Memory B cell (primary cell): ENCODE data around the gene DDX3X.
"Not testable (repeated sequence)": the region's sequence is repeated elsewhere in the genome, so short reads cannot be mapped to it uniquely, and the experiment has no call there.

ENCODE experiments used
- ATAC-seq: fragments of 150-1000 bp; cut with Tn5 transposase; 2 replicates; pipeline ENCODE4 v1.10.0; 2021; ENCODE audit warnings: low read depth, mild to moderate bottlenecking, moderate library complexity
- DNase-seq, 2 donors: peaks; one replicate each; pipeline ENCODE4 v3.0.0; 2022; ENCODE audit warnings: low spot score in 2 of 2
- H3K27ac Mint-ChIP-seq: one replicate; pipeline ENCODE4 v1.8.0; 2022; ENCODE audit warnings: mild to moderate bottlenecking, moderate library complexity, mixed read lengths
- H3K27me3 Mint-ChIP-seq: one replicate; pipeline ENCODE4 v1.8.0; 2022; ENCODE audit warnings: mixed read lengths
- H3K36me3 Mint-ChIP-seq: one replicate; pipeline ENCODE4 v1.8.0; 2022; ENCODE audit warnings: mild to moderate bottlenecking, mixed read lengths
- H3K4me1 Mint-ChIP-seq: one replicate; pipeline ENCODE4 v1.8.0; 2022; ENCODE audit warnings: mixed read lengths
- H3K4me3 Mint-ChIP-seq: one replicate; pipeline ENCODE4 v1.8.0; 2022; ENCODE audit warnings: mild to moderate bottlenecking, moderate library complexity, mixed read lengths
- H3K9me3 Mint-ChIP-seq: one replicate; pipeline ENCODE4 v1.8.0; 2022; ENCODE audit warnings: mixed read lengths

DDX3X gene

GRCh38 chrX:41314204-41314603, 19.8 kb upstream of the DDX3X start:
- H3K36me3 Mint-ChIP-seq: no peaks in the 10 kb centered on the region
- H3K27ac Mint-ChIP-seq: no peak overlapping the region
- ATAC-seq: no peak
- no peaks in the 10 kb centered on the region for H3K9me3 Mint-ChIP-seq
- no peak for DNase-seq
- no peaks in the 10 kb centered on the region for H3K4me1 Mint-ChIP-seq
- peaks cover 1% of the 10 kb centered on the region for H3K27me3 Mint-ChIP-seq
- no peak overlapping the region for H3K4me3 Mint-ChIP-seq

- Mint-ChIP-seq H3K4me3 (no peak overlapping the region), H3K27ac (no peak overlapping the region), H3K4me1 (no peaks in the 10 kb centered on the region), H3K9me3 (no peaks in the 10 kb centered on the region), H3K36me3 (no peaks in the 10 kb centered on the region), H3K27me3 (peaks cover 1% of the 10 kb centered on the region)
- ATAC-seq (no peak), DNase-seq (no peak)
These were observed 19.1 kb upstream of the DDX3X start for GRCh38 chrX:41314881-41315280.

GRCh38 chrX:41316266-41316665, 17.7 kb upstream of the DDX3X start:
- not testable (repeated sequence) for H3K36me3 Mint-ChIP-seq, H3K27me3 Mint-ChIP-seq, ATAC-seq

GRCh38 chrX:41317477-41318208, 16.3 kb upstream of the DDX3X start:
- Mint-ChIP-seq H3K36me3 (no peaks in the 10 kb centered on the region), H3K4me1 (no peaks in the 10 kb centered on the region), H3K27ac (no peak overlapping the region), H3K4me3 (no peak overlapping the region), H3K27me3 (no peaks in the 10 kb centered on the region), H3K9me3 (no peaks in the 10 kb centered on the region)
- no peak for ATAC-seq
- no peak for DNase-seq

More at GRCh38 chrX:41316266-41316665, 17.7 kb upstream of the DDX3X start:
- not testable (repeated sequence) for DNase-seq, H3K4me3 Mint-ChIP-seq, H3K4me1 Mint-ChIP-seq, H3K27ac Mint-ChIP-seq, H3K9me3 Mint-ChIP-seq

GRCh38 chrX:41320393-41320792, 13.6 kb upstream of the DDX3X start:
- ATAC-seq (no peak), DNase-seq (no peak)
- Mint-ChIP-seq H3K4me1 (no peaks in the 10 kb centered on the region), H3K27ac (no peak overlapping the region), H3K4me3 (no peak overlapping the region), H3K9me3 (no peaks in the 10 kb centered on the region), H3K27me3 (no peaks in the 10 kb centered on the region), H3K36me3 (no peaks in the 10 kb centered on the region)

GRCh38 chrX:41322821-41323603, 10.9 kb upstream of the DDX3X start:
- Mint-ChIP-seq H3K9me3 (no peaks in the 10 kb centered on the region), H3K4me1 (no peaks in the 10 kb centered on the region), H3K4me3 (no peak overlapping the region), H3K36me3 (peaks cover 2% of the 10 kb centered on the region), H3K27me3 (peaks cover 4% of the 10 kb centered on the region), H3K27ac (no peak overlapping the region)
- no peak for DNase-seq
- ATAC-seq: no peak

GRCh38 chrX:41326431-41326830, 7.5 kb upstream of the DDX3X start:
- no peak overlapping the region for H3K27ac Mint-ChIP-seq
- no peak for ATAC-seq
- H3K36me3 Mint-ChIP-seq: peaks cover 2% of the 10 kb centered on the region
- no peak for DNase-seq
- no peak overlapping the region for H3K4me3 Mint-ChIP-seq
- no peaks in the 10 kb centered on the region for H3K9me3 Mint-ChIP-seq
- peaks cover 4% of the 10 kb centered on the region for H3K27me3 Mint-ChIP-seq
- H3K4me1 Mint-ChIP-seq: peaks cover 3% of the 10 kb centered on the region

- H3K27ac Mint-ChIP-seq: peak overlapping the region; percentile 38
- DNase-seq: no peak
These were observed 6.6 kb upstream of the DDX3X start for GRCh38 chrX:41327341-41327740.

GRCh38 chrX:41329101-41329500, 4.9 kb upstream of the DDX3X start:
- peaks cover 2% of the 10 kb centered on the region for H3K36me3 Mint-ChIP-seq
- H3K9me3 Mint-ChIP-seq: no peaks in the 10 kb centered on the region
- peaks cover 4% of the 10 kb centered on the region for H3K27me3 Mint-ChIP-seq
- DNase-seq (no peak), ATAC-seq (no peak)
- no peak overlapping the region for H3K4me3 Mint-ChIP-seq
- H3K4me1 Mint-ChIP-seq: peaks cover 5% of the 10 kb centered on the region
- H3K27ac Mint-ChIP-seq: no peak overlapping the region

More at GRCh38 chrX:41327341-41327740, 6.6 kb upstream of the DDX3X start:
- Mint-ChIP-seq H3K4me1 (peaks cover 3% of the 10 kb centered on the region), H3K27me3 (peaks cover 4% of the 10 kb centered on the region), H3K4me3 (no peak overlapping the region), H3K9me3 (no peaks in the 10 kb centered on the region), H3K36me3 (peaks cover 2% of the 10 kb centered on the region)
- no peak for ATAC-seq

GRCh38 chrX:41332005-41332404, 2.0 kb upstream of the DDX3X start:
- no peak for ATAC-seq
- Mint-ChIP-seq H3K36me3 (peaks cover 3% of the 10 kb centered on the region), H3K9me3 (no peaks in the 10 kb centered on the region), H3K4me1 (peaks cover 10% of the 10 kb centered on the region), H3K27me3 (no peaks in the 10 kb centered on the region), H3K4me3 (peak overlapping the region; percentile 99), H3K27ac (peak overlapping the region; percentile 100)
- DNase-seq: no peak

GRCh38 chrX:41332408-41333002, 1.5 kb upstream of the DDX3X start:
- Mint-ChIP-seq H3K27ac (peak overlapping the region; percentile 100), H3K36me3 (peaks cover 4% of the 10 kb centered on the region), H3K27me3 (no peaks in the 10 kb centered on the region), H3K9me3 (no peaks in the 10 kb centered on the region), H3K4me3 (peak overlapping the region; percentile 99), H3K4me1 (peaks cover 13% of the 10 kb centered on the region)
- no peak for DNase-seq
- peak; percentile 2 for ATAC-seq

GRCh38 chrX:41333003-41333743, 789 bp upstream of the DDX3X start:
- H3K4me3 Mint-ChIP-seq: peak overlapping the region; percentile 99
- DNase-seq: peak; percentile 73 to 79
- H3K36me3 Mint-ChIP-seq: peaks cover 4% of the 10 kb centered on the region
- no peaks in the 10 kb centered on the region for H3K9me3 Mint-ChIP-seq
- H3K27me3 Mint-ChIP-seq: no peaks in the 10 kb centered on the region
- peaks cover 15% of the 10 kb centered on the region for H3K4me1 Mint-ChIP-seq
- ATAC-seq: peak; percentile 58
- peak overlapping the region; percentile 100 for H3K27ac Mint-ChIP-seq

GRCh38 chrX:41334363-41335197, 618 bp downstream of the DDX3X start:
- peaks cover 9% of the 10 kb centered on the region for H3K36me3 Mint-ChIP-seq
- H3K9me3 Mint-ChIP-seq: no peaks in the 10 kb centered on the region
- no peaks in the 10 kb centered on the region for H3K27me3 Mint-ChIP-seq
- ATAC-seq (peak; percentile 40), DNase-seq (peak; percentile 74 to 93)
- H3K4me3 Mint-ChIP-seq: peak overlapping the region; percentile 99
- H3K27ac Mint-ChIP-seq: peak overlapping the region; percentile 100
- peaks cover 18% of the 10 kb centered on the region for H3K4me1 Mint-ChIP-seq
